ENCODE data around the gene ZDHHC11. TPM values are rescaled to one million over a fixed set of nuclear protein-coding genes. Genes with fewer than 3 reads are reported as not detected.
"Not testable (repeated sequence)": the region's sequence is repeated elsewhere in the genome, so short reads cannot be mapped to it uniquely, and the experiment has no call there.

Gene ZDHHC11
- total RNA-seq, 1 donor from 2014 or later = 5.7 TPM

DNA sequence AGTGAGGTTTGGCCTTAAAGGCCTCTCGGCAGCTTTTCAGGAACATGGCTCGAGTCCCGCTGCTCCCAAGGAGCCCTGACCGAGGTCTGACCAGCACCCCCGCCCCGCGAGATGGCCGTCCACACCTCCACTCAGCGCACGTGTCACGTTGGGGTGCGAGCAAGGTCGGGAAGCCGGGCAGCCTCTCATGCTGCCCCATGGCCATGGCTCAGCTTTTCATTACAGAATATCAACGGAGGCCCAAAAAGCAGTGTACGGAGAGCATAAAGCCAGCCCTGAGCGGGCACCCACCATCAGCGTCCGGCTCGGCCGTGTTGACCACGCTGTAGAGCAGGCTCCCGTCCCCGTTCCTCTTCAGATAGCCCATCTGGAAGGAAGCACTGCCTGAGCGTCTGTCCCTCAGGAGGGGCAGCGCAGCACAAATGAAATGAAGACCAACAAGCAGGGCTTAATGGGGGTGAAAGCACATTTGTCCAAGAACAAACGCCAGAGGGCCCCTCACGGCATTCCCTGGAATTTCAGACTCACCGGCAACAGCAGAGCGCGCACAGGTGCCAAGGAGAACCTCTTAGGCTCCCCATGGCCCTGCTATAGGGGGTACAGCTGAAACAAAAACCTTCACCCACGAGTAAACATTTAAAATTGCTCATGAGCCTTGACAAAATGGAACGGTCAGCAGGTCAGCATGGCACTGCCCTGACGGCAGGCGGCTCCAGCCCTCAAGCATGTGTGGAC lies 30.2 kb upstream of the ZDHHC11 start:
- no peak for DNase-seq (ENCODE audit: low spot score in 2 of 2)
- FAIRE-seq = no peak

GRCh38 chr5:878677-879076 lies 27.9 kb upstream of the ZDHHC11 start:
- not testable (repeated sequence) for FAIRE-seq; DNase-seq (ENCODE audit: low spot score in 2 of 2)

DNA sequence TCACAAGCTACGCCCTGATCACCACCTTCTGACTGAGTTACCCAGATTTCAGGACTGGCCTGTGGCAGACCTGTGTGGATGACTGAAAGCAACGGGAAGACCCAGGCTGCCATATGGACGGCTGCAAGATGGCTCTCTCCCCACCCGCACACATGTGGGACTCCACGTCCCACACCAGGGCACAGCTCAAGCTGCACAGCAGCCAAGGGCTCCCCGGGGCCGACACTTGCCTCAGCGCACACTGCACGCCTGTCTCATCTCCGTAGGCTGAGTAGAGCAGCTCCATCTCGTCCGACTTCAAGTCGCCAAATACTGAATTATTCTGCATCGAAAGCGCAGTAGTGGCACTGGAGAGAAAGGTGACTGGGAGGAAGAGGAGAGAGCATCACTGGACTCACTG lies 27.3 kb upstream of the ZDHHC11 start:
- no peak for DNase-seq (ENCODE audit: low spot score in 2 of 2)
- FAIRE-seq = no peak

DNA sequence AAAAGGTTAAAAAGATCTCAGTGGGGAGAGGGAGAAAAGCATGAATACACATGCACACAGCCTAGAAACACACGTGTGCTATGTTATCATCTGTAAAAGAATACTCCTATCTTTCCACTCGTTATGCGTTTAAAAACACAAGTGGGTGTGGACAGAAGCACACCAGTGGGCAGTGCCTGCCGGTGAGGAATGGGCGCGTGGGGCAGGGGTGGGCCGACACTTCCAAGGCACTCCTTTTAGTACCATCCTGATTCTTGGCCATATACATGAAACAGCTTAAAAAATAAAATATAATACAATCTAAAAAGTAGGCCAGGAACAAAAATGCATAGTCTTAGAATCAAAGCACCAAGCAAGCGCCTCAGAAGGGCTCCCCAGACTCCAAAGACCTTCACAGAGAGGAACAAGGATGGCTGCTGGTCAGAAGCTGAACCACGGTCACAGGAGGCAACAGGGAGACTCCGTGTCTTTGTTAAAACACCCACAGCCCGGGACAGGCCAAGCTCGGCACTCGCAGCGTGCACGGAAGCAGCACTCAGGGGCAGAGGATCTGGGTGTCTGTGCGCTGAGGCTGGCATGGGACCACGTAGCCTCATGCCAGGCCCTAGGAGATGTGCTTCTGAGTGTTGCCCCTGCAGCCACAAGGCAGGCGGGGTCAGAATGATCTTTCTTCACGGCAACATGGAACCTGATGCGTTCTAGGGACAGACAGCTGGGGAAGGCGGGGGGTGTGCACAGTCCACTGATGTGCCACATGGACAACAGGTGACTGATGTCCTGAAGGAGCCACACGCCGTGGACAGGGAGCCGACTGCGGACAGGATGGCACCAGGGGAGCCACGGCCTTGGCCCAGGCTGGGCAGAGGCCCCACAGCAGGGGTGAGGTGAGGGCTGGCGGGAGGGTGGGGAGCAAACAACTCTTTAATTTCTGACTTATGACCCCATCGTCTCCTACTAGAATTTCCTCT lies 25.9 kb upstream of the ZDHHC11 start:
- no peak for DNase-seq (ENCODE audit: low spot score in 2 of 2)
- no peak for FAIRE-seq

DNA sequence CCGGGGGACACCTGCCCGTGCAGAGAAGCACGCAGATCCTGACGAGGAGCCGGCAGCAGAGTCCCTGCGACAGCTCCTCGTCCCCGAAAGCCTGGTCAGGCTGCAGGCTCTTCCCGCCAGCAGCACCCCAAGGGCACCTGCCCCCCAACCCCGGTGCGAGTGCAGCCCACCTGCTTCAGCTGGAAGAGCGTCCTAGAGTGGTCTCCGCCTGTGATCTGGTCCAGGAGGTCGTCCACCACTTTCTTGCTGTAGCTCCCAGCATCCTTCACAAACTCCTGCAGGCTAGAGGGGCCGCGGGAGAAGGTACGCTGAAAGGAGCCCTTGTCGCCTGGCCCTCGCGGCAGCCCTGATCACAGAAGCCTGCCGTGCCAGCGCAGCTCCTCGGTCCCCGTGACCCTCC lies 25.1 kb upstream of the ZDHHC11 start:
- FAIRE-seq = no peak
- no peak for DNase-seq (ENCODE audit: low spot score in 2 of 2)

DNA sequence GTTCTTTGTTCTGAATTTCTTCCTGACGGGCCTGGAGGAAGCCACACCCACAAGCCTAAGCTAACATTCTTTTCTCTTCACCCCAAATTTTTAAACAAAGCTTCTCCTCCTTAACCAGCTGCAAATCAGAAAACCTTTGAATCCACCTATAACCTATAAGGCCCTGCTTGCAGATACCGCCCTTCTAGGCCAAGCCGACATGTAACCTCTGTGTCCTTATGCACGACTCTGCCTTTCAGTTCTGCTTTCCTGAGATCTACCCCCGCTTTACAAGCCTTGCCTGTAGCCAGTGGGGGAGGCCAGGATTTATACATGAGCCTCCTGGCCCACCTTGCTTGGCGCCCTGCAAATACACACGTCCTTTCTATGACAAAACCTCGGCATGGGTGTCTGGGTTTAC lies 22.5 kb upstream of the ZDHHC11 start:
- FAIRE-seq = no peak
- no peak for DNase-seq (ENCODE audit: low spot score in 2 of 2)

DNA sequence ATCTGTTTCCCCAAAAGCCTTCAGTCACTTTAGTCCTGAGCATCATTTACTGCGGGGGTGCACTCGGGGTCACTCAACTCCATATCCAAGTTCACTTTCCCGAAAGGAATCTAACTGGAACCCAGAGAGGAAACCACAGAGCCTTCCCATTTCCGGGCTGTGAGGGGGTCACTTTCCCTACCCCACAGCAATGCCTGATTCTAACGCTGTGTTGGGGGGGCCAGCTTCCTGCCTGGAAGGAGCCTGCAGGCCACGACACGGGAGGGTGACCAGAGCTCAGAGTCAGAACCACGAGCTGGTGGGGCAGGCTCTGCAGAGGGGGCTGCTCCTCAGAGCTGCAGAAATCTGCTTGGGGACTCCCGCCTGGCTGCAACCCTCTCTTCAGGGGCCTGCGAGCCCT lies 21.5 kb upstream of the ZDHHC11 start:
- DNase-seq (ENCODE audit: low spot score in 2 of 2) (no peak), FAIRE-seq (no peak)

DNA sequence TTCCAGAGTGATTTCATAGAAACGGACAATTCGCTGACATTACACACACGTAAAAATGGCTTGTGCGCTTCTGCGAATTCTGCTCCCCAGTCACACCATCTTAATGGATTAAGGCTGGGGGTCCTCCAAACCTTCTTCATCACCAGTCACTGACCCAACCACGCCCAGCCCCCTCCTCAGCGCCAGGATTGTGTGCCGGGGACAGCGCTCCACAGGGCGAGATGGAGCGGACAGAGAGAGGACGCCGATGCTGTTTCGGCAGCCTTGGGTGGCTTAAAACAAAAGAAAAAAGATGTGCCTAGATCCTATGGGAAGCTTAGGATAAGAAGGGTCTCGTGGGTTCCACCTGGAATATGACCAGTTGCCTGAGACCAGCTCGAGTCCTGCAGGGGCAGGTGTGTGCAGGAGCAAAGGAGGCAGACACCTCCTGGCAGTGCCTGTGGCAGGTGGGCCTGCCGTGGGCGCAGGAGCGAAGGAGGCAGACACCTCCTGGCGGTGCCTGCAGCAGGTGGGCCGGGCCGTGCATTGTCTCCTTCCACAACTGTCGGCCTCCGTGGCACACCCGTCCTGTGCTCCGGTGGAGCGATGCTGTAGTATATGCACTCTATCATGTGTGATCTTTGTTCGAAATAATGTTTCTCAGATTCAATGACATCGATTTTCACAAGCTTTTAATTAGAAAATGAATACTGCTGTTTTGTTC lies 21.0 kb upstream of the ZDHHC11 start:
- DNase-seq (ENCODE audit: low spot score in 2 of 2) = no peak
- no peak for FAIRE-seq

GRCh38 chr5:870956-871355 lies 20.2 kb upstream of the ZDHHC11 start:
- FAIRE-seq (no peak), DNase-seq (ENCODE audit: low spot score in 2 of 2) (no peak)

- no peak for DNase-seq (ENCODE audit: low spot score in 2 of 2)
- FAIRE-seq = no peak
Measured at GRCh38 chr5:868428-869135, 17.8 kb upstream of the ZDHHC11 start.

DNA sequence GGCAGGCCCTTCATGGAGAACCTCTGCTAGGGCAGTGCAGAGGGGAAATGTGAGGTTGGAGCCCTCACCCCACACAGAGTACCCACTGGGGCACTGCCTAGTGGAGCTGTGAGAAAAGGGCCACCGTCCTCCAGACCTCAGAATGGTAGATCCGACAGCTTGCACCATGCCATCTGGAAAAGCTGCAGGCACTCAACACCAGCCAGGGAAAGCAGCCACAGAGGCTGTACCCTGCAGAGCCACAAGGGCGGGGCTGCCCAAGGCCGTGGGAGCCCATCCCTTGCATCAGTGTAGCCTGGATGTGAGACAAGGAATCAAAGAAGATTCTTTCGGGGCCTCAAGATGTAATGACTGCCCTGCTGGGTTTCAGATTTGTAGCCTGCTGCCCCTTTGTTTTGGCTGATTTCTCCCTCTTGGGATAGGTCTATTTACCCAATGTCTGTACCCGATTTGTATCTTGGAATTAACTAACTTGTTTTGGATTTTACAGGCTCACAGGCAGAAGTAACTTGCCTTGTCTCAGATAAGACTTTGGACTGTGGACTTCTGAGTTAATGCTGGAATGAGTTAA lies 16.6 kb upstream of the ZDHHC11 start:
- no peak for FAIRE-seq
- DNase-seq (ENCODE audit: low spot score in 2 of 2) = no peak

GRCh38 chr5:865771-866170 lies 15.0 kb upstream of the ZDHHC11 start:
- FAIRE-seq = no peak
- DNase-seq (ENCODE audit: low spot score in 2 of 2) = no peak

DNA sequence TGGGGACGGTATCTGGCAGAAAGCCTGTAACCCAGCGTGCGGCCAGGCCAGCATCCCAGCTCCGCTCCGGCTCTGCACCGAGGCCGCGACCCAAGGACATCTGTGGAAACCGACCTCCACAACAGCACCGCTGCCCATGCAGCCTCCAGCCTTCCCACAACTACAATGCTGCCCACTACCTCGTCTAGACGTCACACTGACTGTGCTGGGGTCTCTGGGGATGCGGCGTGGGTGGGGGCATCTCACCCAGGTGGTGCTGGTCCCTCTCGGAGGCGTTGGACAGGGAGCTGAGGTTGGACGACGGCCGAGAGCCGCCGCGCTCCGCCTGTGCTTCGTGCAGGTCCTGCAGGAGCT lies 14.4 kb upstream of the ZDHHC11 start:
- DNase-seq (ENCODE audit: low spot score in 2 of 2) (no peak), FAIRE-seq (no peak)

DNA sequence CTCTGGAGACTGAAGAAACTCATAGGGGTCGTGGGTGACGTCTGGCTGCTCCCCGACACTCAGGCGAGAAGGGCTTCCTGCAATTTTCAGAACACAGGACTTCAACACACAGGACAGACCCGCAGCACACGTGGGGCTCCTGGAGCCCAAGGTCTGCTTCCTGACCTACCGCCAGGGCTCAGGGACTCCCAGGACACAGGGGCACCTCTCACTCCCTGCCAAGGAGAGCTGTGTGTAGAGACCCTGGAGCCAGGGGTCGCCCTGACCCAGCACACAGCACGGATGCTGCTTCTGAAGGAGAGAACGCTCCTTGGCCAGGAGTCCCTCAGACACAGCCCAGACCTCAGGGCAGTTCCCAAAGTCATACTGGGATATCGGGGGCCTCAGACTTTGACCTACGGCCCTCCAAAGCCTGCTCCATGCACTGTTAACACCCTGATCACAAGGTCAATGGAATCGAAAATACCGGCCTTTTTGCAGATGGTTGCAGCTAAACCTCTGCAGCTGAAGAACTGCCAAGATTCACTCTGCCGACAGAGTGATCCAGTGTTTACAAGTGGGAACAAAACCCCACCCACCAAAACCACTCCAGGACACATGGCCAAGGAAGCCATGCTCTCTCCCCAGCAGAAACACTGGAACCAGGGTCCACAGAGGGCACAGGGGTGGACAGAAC lies 13.8 kb upstream of the ZDHHC11 start:
- DNase-seq (ENCODE audit: low spot score in 2 of 2) (no peak), FAIRE-seq (no peak)

- FAIRE-seq (no peak), DNase-seq (ENCODE audit: low spot score in 2 of 2) (no peak)
Measured at GRCh38 chr5:863244-863805, 12.5 kb upstream of the ZDHHC11 start.

DNA sequence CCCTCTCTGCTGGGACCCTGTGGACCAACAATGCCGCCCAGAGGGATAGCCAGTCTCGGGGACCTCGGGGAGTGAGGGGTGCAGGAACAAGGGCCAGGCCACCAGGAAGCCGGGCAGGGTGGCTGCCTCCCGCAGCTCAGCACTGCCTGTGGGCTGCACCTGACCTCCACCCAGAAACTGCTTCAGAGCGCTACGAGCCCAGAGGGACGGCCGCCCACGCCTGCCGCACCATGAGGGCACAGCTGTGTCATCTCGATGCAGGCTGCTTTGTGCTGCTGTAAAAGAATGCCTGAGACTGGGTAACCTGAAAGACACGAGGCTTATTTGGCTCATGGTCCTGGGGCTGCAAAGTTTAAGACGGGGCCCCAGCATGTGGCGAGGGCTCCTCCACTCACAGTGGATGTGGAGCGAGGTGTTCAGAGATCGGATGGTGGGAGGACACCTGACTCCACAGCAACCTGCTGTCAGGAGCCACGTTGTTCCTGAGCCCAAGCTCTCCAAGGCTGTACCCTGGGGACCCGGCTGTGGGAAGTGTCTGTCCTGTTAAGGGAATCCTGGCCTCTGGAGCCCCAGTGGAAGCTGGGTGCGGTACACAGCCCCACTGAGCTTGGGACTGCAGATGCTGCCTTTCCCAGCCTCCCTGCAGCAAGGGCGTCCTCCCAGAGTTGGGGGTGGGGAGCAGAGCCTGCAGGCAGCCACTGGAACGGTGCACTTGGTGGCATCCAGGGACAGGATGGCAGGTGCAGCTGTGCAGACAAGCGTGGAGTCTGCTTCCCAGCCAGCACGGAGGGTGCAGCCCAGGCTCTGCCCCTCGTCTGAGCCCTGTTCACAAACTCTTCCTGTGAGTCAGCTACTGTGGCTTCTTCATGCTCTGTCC lies 11.8 kb upstream of the ZDHHC11 start:
- DNase-seq (ENCODE audit: low spot score in 2 of 2) (no peak), FAIRE-seq (no peak)

DNA sequence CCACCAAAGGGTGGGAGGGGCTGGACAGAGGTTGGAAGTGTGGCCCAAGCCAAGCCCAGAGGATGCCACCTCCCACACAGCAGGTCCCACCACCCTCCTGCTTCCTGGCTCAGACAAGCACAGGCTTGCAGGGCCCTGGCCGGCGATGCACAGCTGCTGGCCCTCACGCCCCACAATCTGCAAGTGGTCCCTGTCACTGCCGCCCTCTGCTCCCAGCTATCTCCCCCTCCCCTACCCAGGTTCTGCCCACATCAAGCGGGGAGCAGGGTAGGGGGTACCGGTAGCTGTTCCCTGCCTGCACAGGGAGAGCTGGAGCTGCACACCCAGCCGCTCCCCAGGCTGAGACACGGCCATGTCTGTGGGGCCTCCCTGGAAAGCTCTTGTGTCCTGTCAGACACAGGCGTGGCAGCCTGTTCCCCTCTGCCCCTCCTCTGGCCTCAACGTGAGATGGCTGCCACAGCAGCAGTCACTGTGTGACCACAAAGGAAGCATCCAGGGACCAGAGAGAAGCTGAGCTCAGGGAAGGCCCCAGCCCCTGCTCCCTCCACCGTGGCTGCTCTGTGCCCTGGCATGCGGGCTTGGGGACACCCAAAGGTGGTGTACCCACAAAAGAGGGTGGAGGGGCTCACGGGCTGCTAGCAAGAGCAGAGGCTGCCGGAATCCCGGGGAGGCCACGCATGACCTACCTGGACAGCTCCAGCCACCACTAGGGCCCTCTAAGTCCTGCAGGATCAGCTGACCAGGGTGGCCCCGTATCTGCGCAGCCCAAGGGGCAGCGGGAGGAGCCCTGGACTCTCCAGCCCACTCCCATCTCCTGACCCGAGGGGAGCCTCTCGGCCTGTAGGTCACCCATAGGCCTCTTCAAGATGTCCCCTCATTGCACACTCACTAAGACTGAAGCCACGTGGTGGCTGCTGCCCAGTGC lies 10.9 kb upstream of the ZDHHC11 start:
- FAIRE-seq (no peak), DNase-seq (ENCODE audit: low spot score in 2 of 2) (no peak)

All from frontal cortex (tissue), 4 donors.